ENCODE results near the gene FIS1.
A peak's percentile ranks its signal among the peaks of the same experiment; 100 is the strongest.
"Not testable (repeated sequence)": the region's sequence is repeated elsewhere in the genome, so short reads cannot be mapped to it uniquely, and the experiment has no call there.

The FIS1 gene

DNA sequence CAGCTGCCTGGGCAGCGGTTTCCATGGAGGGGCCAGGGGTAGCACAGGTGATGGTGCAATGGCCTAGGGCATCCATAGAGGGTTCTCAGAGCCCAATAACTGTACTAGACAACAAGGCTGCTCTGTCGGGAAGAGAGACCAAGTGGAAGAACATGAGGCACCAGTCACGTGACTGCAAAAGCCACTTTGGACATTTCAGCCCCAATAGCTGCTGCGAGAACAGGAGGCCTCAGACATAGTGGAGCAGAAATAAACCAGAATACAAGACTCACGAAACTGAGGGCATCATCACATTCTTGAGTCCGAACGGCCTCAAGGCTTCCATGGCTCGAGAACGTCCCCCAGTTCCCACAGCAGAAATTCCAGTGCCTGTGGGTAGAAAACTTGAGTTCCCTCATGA is 32.3 kb upstream of the FIS1 start:
- peaks cover 0 to 3% (median 0%) of the 10 kb centered on the region in 5 experiments for H3K27me3 ChIP-seq (replicated peaks in 2 of 5; ENCODE audit: control insufficient read depth in 4 of 5, insufficient read depth in 5 of 5, low read length in 4 of 5)
- no peak for DNase-seq
- no peak overlapping the region for H3K4me3 ChIP-seq (ENCODE audit: control insufficient read depth in 1 of 7, extremely low read depth in 1 of 7, insufficient read depth in 4 of 7, low read depth in 2 of 7, low read length in 6 of 7)
- H3K36me3 ChIP-seq (ENCODE audit: control insufficient read depth in 4 of 4, insufficient read depth in 4 of 4, low read length in 3 of 4), result no peaks in the 10 kb centered on the region
- H3K27ac ChIP-seq (ENCODE audit: insufficient read depth in 1 of 2, low read depth in 1 of 2, low read length in 2 of 2, poor library complexity in 1 of 2, severe bottlenecking in 2 of 2), result no peak overlapping the region
- WGBS (ENCODE audit: insufficient coverage), result 86% methylated on average over 9 of the region's 9 CpGs
- ChIA-PET POLR2A (no interaction called here), CTCF (interaction anchor here (1.0 to 1.6 kb wide), 2 partner anchors 59 to 236 kb away, joined by 3 to 4 read pairs; partner anchors contain the start of genes PLOD3 and ZNHIT1)
- H3K9me3 ChIP-seq (ENCODE audit: control extremely low read depth in 1 of 5, control insufficient read depth in 4 of 5, insufficient read depth in 2 of 5, low read depth in 1 of 5, low read length in 4 of 5), result no peaks in the 10 kb centered on the region
- no peaks in the 10 kb centered on the region for H3K4me1 ChIP-seq (ENCODE audit: control extremely low read depth in 1 of 4, control insufficient read depth in 4 of 4, insufficient read depth in 4 of 4, low read length in 3 of 4)

DNA sequence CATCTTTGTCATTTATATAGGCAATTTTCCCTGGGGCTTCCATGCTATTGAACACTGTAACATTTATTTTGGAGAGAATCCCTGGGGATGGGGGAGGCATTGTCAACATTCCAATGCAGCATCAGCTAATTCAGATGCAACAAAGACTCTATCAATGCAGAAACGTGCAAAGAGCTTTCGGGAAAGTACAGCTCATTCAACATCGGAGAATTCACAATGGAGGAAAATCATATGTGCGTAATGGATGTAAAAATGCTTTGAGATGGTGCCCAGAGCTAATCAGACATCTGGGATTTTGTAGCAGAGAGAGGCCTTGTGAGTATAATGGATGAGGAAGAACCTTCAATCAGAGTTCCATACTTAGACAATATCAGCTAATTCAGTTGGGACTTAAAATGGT is 28.3 kb upstream of the FIS1 start:
- Histone ChIP-seq H3K27ac (ENCODE audit: insufficient read depth in 1 of 2, low read depth in 1 of 2, low read length in 2 of 2, poor library complexity in 1 of 2, severe bottlenecking in 2 of 2) (no peak overlapping the region), H3K36me3 (ENCODE audit: control insufficient read depth in 4 of 4, insufficient read depth in 4 of 4, low read length in 3 of 4) (no peaks in the 10 kb centered on the region), H3K4me1 (ENCODE audit: control extremely low read depth in 1 of 4, control insufficient read depth in 4 of 4, insufficient read depth in 4 of 4, low read length in 3 of 4) (peaks cover 0 to 4% (median 1%) of the 10 kb centered on the region in 4 experiments), H3K27me3 (replicated peaks in 2 of 5; ENCODE audit: control insufficient read depth in 4 of 5, insufficient read depth in 5 of 5, low read length in 4 of 5) (peaks cover 0 to 3% (median 0%) of the 10 kb centered on the region in 5 experiments), H3K4me3 (ENCODE audit: control insufficient read depth in 1 of 7, extremely low read depth in 1 of 7, insufficient read depth in 4 of 7, low read depth in 2 of 7, low read length in 6 of 7) (no peak overlapping the region), H3K9me3 (ENCODE audit: control extremely low read depth in 1 of 5, control insufficient read depth in 4 of 5, insufficient read depth in 2 of 5, low read depth in 1 of 5, low read length in 4 of 5) (no peaks in the 10 kb centered on the region)
- DNase-seq, result no peak
- ChIA-PET CTCF (interaction anchor here (1.3 kb wide), 1 partner anchor 9 kb away, joined by 7 read pairs; no protein-coding TSS in a partner anchor), POLR2A (no interaction called here)
- 100% methylated on average over 2 of the region's 4 CpGs for WGBS (ENCODE audit: insufficient coverage)

DNA sequence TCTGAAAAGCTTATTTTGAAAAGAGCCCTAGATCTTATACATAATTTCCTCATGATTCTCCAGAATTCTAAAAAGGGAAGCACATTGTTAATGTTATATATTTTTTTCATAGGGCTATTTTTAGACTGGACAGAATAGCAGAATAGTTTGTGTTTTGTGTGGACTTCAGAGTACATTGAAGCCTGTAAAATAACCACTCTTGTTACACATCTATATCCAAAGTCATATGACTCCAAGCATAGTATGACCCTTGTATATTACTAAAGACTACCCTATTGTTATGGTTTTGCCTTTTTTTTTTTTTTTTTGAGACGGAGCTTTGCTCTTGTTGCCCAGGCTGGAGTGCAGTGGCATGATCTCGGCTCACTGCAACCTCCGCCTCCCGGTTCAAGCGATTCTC is 26.1 kb upstream of the FIS1 start:
- Histone ChIP-seq H3K27me3 (replicated peaks in 2 of 5; ENCODE audit: control insufficient read depth in 4 of 5, insufficient read depth in 5 of 5, low read length in 4 of 5) (no peaks in the 10 kb centered on the region), H3K36me3 (ENCODE audit: control insufficient read depth in 4 of 4, insufficient read depth in 4 of 4, low read length in 3 of 4) (no peaks in the 10 kb centered on the region), H3K9me3 (ENCODE audit: control extremely low read depth in 1 of 5, control insufficient read depth in 4 of 5, insufficient read depth in 2 of 5, low read depth in 1 of 5, low read length in 4 of 5) (no peaks in the 10 kb centered on the region), H3K4me3 (ENCODE audit: control insufficient read depth in 1 of 7, extremely low read depth in 1 of 7, insufficient read depth in 4 of 7, low read depth in 2 of 7, low read length in 6 of 7) (no peak overlapping the region), H3K4me1 (ENCODE audit: control extremely low read depth in 1 of 4, control insufficient read depth in 4 of 4, insufficient read depth in 4 of 4, low read length in 3 of 4) (peaks cover 0 to 7% (median 2%) of the 10 kb centered on the region in 4 experiments), H3K27ac (ENCODE audit: insufficient read depth in 1 of 2, low read depth in 1 of 2, low read length in 2 of 2, poor library complexity in 1 of 2, severe bottlenecking in 2 of 2) (no peak overlapping the region)
- ChIA-PET CTCF (interaction anchor here (0.6 kb wide), 1 partner anchor 86 kb away, joined by 3 read pairs; no protein-coding TSS in a partner anchor), POLR2A (no interaction called here)
- 71% methylated on average over 5 of the region's 5 CpGs for WGBS (ENCODE audit: insufficient coverage)
- peak in 1 of 3 donors; percentile 14 for DNase-seq

DNA sequence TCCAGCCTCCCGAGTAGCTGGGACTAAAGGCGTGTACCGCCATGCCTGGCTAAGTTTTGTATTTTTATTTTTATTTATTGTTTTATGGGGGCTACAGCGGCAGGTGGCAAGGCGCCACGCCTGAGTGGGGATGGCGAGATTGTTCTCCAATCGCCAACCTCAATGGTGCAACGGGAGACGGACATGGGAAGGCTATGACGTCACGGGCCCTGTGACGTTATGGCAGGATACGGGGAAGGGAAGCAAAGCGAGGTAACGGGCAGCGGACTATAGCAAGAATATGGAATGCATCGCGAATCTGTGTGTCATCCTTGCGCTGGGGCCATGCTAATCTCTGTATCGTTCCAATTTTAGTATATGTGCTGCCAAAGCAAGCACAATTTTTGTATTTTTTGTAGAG is 24.8 kb upstream of the FIS1 start:
- H3K9me3 ChIP-seq (ENCODE audit: control extremely low read depth in 1 of 5, control insufficient read depth in 4 of 5, insufficient read depth in 2 of 5, low read depth in 1 of 5, low read length in 4 of 5), result no peaks in the 10 kb centered on the region
- POLR2A ChIA-PET, result no interaction called here
- no peak for DNase-seq
- no peaks in the 10 kb centered on the region for H3K27me3 ChIP-seq (replicated peaks in 2 of 5; ENCODE audit: control insufficient read depth in 4 of 5, insufficient read depth in 5 of 5, low read length in 4 of 5)
- H3K4me1 ChIP-seq (ENCODE audit: control extremely low read depth in 1 of 4, control insufficient read depth in 4 of 4, insufficient read depth in 4 of 4, low read length in 3 of 4), result peaks cover 0 to 11% (median 4%) of the 10 kb centered on the region in 4 experiments
- no peaks in the 10 kb centered on the region for H3K36me3 ChIP-seq (ENCODE audit: control insufficient read depth in 4 of 4, insufficient read depth in 4 of 4, low read length in 3 of 4)
- H3K4me3 ChIP-seq (ENCODE audit: control insufficient read depth in 1 of 7, extremely low read depth in 1 of 7, insufficient read depth in 4 of 7, low read depth in 2 of 7, low read length in 6 of 7), result no peak overlapping the region
- H3K27ac ChIP-seq (ENCODE audit: insufficient read depth in 1 of 2, low read depth in 1 of 2, low read length in 2 of 2, poor library complexity in 1 of 2, severe bottlenecking in 2 of 2), result no peak overlapping the region
- 99% methylated on average over 18 of the region's 21 CpGs for WGBS (ENCODE audit: insufficient coverage)
- CTCF ChIA-PET, result interaction anchor here (1.6 kb wide), 1 partner anchor 13 kb away, joined by 5 read pairs; no protein-coding TSS in a partner anchor

DNA sequence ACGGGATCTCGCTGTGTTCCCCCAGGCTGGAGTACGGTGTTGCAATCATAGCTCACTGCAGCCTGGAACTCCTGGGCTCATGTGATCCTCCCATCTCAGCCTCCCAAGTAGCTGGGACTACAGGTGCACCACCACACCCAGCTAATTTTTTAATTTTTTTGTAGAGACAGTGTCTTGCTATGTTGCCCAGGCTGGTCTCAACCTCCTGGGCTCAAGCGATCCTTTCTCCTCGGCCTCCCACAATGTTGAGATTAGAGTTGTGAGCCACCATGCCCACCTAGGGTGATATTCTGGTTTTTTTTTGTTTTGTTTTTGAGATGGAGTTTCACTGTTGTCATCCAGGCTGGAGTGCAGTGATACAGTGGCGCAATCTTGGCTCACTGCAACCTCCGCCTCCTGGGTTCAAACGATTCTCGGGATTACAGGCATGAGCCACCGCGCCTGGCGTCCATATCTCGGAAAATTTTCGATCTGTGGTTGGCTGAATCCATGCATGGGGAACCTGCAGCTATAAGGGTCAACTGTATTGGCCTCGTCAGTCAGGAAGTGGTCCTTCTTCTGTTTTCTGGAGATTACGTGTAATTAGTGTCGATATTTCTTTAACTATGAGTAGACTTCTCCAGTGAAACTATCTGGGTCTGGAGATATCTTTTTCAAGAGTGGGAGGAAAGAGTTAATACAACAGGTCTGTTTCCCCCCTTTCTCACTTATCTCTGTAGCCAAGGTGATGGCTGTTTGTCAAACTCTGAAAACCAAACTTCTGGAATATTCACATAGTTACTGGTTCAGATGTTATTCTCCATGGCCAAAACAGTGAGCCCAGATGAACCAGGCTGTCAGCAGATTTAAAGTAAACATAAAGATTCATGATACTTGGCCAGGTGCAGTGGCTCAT is 21.0 kb upstream of the FIS1 start:
- ChIA-PET POLR2A (interaction anchor here (0.6 kb wide), 1 partner anchor 267 kb away, joined by 3 read pairs; no protein-coding TSS in a partner anchor), CTCF (interaction anchor here (0.7 to 1.0 kb wide), 5 partner anchors 14 to 50 kb away, joined by 3 read pairs; partner anchors contain the start of gene FIS1)
- Histone ChIP-seq H3K27ac (ENCODE audit: insufficient read depth in 1 of 2, low read depth in 1 of 2, low read length in 2 of 2, poor library complexity in 1 of 2, severe bottlenecking in 2 of 2) (peak overlapping the region in 1 of 2 experiments; percentile 36), H3K4me1 (ENCODE audit: control extremely low read depth in 1 of 4, control insufficient read depth in 4 of 4, insufficient read depth in 4 of 4, low read length in 3 of 4) (peaks cover 0 to 9% (median 2%) of the 10 kb centered on the region in 4 experiments), H3K36me3 (ENCODE audit: control insufficient read depth in 4 of 4, insufficient read depth in 4 of 4, low read length in 3 of 4) (no peaks in the 10 kb centered on the region), H3K9me3 (ENCODE audit: control extremely low read depth in 1 of 5, control insufficient read depth in 4 of 5, insufficient read depth in 2 of 5, low read depth in 1 of 5, low read length in 4 of 5) (no peaks in the 10 kb centered on the region), H3K4me3 (ENCODE audit: control insufficient read depth in 1 of 7, extremely low read depth in 1 of 7, insufficient read depth in 4 of 7, low read depth in 2 of 7, low read length in 6 of 7) (no peak overlapping the region), H3K27me3 (replicated peaks in 2 of 5; ENCODE audit: control insufficient read depth in 4 of 5, insufficient read depth in 5 of 5, low read length in 4 of 5) (no peaks in the 10 kb centered on the region)
- 61% methylated on average over 14 of the region's 17 CpGs for WGBS (ENCODE audit: insufficient coverage)
- peak; percentile 62 to 84 (median 70) for DNase-seq

DNA sequence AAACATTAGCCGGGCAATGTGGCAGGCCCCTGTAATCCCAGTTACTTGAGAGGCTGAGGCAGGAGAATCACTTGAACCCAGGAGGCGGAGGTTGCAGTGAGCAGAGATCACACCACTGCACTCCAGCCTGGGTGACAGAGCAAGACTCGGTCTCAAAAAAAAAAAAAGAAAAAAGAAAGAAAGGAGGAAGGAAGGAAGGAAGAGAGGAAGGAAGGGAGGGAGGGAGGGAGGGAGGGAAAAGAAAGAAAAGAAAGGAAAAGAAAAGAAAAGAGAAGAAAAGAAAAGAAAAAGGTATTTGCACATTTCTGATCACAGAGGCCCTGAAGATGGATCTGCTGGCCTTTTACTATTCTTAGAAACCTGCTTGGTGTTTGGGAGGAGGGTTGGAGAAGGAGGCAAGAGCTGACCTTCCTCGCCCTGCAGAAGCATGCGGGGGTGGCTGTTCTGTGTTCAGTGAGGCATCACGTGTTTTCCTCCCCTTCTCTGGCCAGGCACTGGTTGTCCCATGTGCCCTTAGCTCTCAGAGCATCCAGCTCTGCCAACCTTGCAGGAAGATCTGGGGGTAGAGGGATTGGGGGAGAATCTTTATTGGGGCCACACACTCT is 19.3 kb upstream of the FIS1 start:
- H3K4me1 ChIP-seq (ENCODE audit: control extremely low read depth in 1 of 4, control insufficient read depth in 4 of 4, insufficient read depth in 4 of 4, low read length in 3 of 4); H3K27me3 ChIP-seq (replicated peaks in 2 of 5; ENCODE audit: control insufficient read depth in 4 of 5, insufficient read depth in 5 of 5, low read length in 4 of 5); H3K27ac ChIP-seq (ENCODE audit: insufficient read depth in 1 of 2, low read depth in 1 of 2, low read length in 2 of 2, poor library complexity in 1 of 2, severe bottlenecking in 2 of 2); H3K36me3 ChIP-seq (ENCODE audit: control insufficient read depth in 4 of 4, insufficient read depth in 4 of 4, low read length in 3 of 4); H3K4me3 ChIP-seq (ENCODE audit: control insufficient read depth in 1 of 7, extremely low read depth in 1 of 7, insufficient read depth in 4 of 7, low read depth in 2 of 7, low read length in 6 of 7); H3K9me3 ChIP-seq (ENCODE audit: control extremely low read depth in 1 of 5, control insufficient read depth in 4 of 5, insufficient read depth in 2 of 5, low read depth in 1 of 5, low read length in 4 of 5); DNase-seq: not testable (repeated sequence)
- CTCF ChIA-PET, result interaction anchor here (1.0 kb wide), 1 partner anchor 19 kb away, joined by 4 read pairs; no protein-coding TSS in a partner anchor
- WGBS (ENCODE audit: insufficient coverage), result 89% methylated on average over 4 of the region's 6 CpGs
- POLR2A ChIA-PET, result interaction anchor here (0.5 kb wide), 1 partner anchor 297 kb away, joined by 3 read pairs; no protein-coding TSS in a partner anchor
